ENCODE data around the gene PDCD10.

- TF ChIP-seq TAF1 (IDR thresholded peaks at IDR 0.05; ENCODE audit: low read depth, low read length) (no peak), POLR2AphosphoS5 (IDR thresholded peaks at IDR 0.05; ENCODE audit: low read depth, low read length) (no peak), POLR2A (IDR thresholded peaks at IDR 0.05; ENCODE audit: low read depth, low read length) (no peak), SPI1 (IDR thresholded peaks at IDR 0.05; ENCODE audit: low read depth, low read length) (no peak), PAX5 (IDR thresholded peaks at IDR 0.05; ENCODE audit: insufficient read depth, low read length, severe bottlenecking) (no peak)
Observed at GRCh38 chr3:167716920-167717319, 17.8 kb downstream of the PDCD10 start.
